ELR (cell line): Measurements from ENCODE around the gene UMOD.
"Not testable (repeated sequence)": the region's sequence is repeated elsewhere in the genome, so short reads cannot be mapped to it uniquely, and the experiment has no call there.

Experiments used
- DNase-seq: peaks from one replicate; pipeline ENCODE4 v3.0.0-alpha.2; 2015; ENCODE audit warnings: low read depth

UMOD gene

GRCh38 chr16:20321051-20321450, 31.5 kb downstream of the UMOD start:
- not testable (repeated sequence) for DNase-seq

- DNase-seq: no peak
Measured at GRCh38 chr16:20320592-20320991, 31.9 kb downstream of the UMOD start.

- DNase-seq: no peak
Measured at GRCh38 chr16:20320178-20320577, 32.3 kb downstream of the UMOD start.

GRCh38 chr16:20319406-20319805, 33.1 kb downstream of the UMOD start:
- DNase-seq: no peak

GRCh38 chr16:20318437-20318836, 34.1 kb downstream of the UMOD start:
- no peak for DNase-seq

- no peak for DNase-seq
Measured at GRCh38 chr16:20318006-20318405, 34.5 kb downstream of the UMOD start.

- DNase-seq: no peak
Measured at GRCh38 chr16:20317117-20317516, 35.4 kb downstream of the UMOD start.

GRCh38 chr16:20316715-20317114, 35.8 kb downstream of the UMOD start:
- DNase-seq: no peak

GRCh38 chr16:20315764-20316163, 36.8 kb downstream of the UMOD start:
- DNase-seq: no peak

- no peak for DNase-seq
Measured at GRCh38 chr16:20314575-20314974, 37.9 kb downstream of the UMOD start.

GRCh38 chr16:20313741-20314140, 38.8 kb downstream of the UMOD start:
- no peak for DNase-seq

- DNase-seq: not testable (repeated sequence)
Measured at GRCh38 chr16:20312536-20313095, 39.9 kb downstream of the UMOD start.

GRCh38 chr16:20311548-20311947, 41.0 kb downstream of the UMOD start:
- DNase-seq: no peak

- DNase-seq: no peak
Measured at GRCh38 chr16:20310421-20311395, 41.8 kb downstream of the UMOD start.

GRCh38 chr16:20309786-20310185, 42.7 kb downstream of the UMOD start:
- DNase-seq: no peak

- no peak for DNase-seq
Measured at GRCh38 chr16:20308801-20309590, 43.5 kb downstream of the UMOD start.

GRCh38 chr16:20308266-20308665, 44.2 kb downstream of the UMOD start:
- no peak for DNase-seq

GRCh38 chr16:20307791-20308190, 44.7 kb downstream of the UMOD start:
- DNase-seq: no peak

GRCh38 chr16:20307240-20307671, 45.3 kb downstream of the UMOD start:
- DNase-seq: no peak

GRCh38 chr16:20306401-20306800, 46.1 kb downstream of the UMOD start:
- no peak for DNase-seq

- no peak for DNase-seq
Measured at GRCh38 chr16:20303012-20303411, 49.5 kb downstream of the UMOD start.

GRCh38 chr16:20302389-20302788, 50.1 kb downstream of the UMOD start:
- DNase-seq: no peak

GRCh38 chr16:20301840-20302239, 50.7 kb downstream of the UMOD start:
- no peak for DNase-seq
